Measurements from ENCODE around the gene CDK1. TPM values are rescaled to one million over a fixed set of nuclear protein-coding genes. Genes with fewer than 3 reads are reported as not detected.

The CDK1 gene
- total and polyA plus RNA-seq, 10 of the 15 experiments (the other 5 are each of a cell fraction or from before 2014, with no cell fraction given) = 81.5 to 361 (median 133) TPM

DNA sequence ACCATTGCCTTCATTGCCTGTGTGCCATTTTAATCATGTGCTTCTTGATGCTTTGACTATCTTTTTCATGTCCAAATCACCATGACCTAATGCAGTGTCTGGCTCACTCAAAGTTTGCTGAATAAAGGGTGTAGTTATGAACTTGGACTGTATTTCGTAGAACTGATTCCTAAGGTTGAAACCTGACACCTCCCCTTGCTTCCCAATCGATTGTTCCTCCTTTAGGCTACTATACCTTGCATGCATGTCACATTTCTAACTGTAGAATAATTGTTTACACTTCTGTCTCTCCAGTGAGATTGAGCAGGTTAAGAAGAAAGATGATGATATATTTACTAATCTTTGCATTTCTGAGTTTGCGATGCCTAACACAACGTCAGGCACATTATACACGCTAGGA is 41.0 kb upstream of the CDK1 start:
- DNase-seq (ENCODE audit: low read depth, low spot score) (no peak), ATAC-seq (no peak), FAIRE-seq (no peak)
- H3K4me1 ChIP-seq (ENCODE audit: control insufficient read depth, insufficient read depth, low read length) = no peaks in the 10 kb centered on the region
- in situ Hi-C loops (cut with MboI) (no loop called here), intact Hi-C loops (cut with micrococcal nuclease; ENCODE audit: unreplicated experiment) (no loop called here)
- H3K4me2 ChIP-seq (ENCODE audit: control insufficient read depth, insufficient read depth) = no peak overlapping the region
- no peaks in the 10 kb centered on the region for H3K36me3 ChIP-seq (ENCODE audit: control insufficient read depth in 2 of 2, insufficient read depth in 2 of 2, low read length in 1 of 2)
- 19% methylated on average over 5 of the region's 5 CpGs for WGBS (ENCODE audit: insufficient coverage, insufficient replicate concordance, low lambda C conversion rate, missing lambda C conversion rate)
- no peak overlapping the region for H2AFZ ChIP-seq (ENCODE audit: control insufficient read depth, low read depth, low read length)
- H3K9ac ChIP-seq (ENCODE audit: control insufficient read depth, insufficient read depth, low read length) = no peak overlapping the region
- H4K20me1 ChIP-seq (ENCODE audit: control insufficient read depth, insufficient read depth) = no peaks in the 10 kb centered on the region
- ChIA-PET POLR2A (no interaction called here), SMC1A (ENCODE audit: uncharacterized antibody, unreplicated experiment) (no interaction called here), RAD21 (ENCODE audit: unreplicated experiment) (no interaction called here), CTCF (no interaction called here)
- H3K27ac ChIP-seq (ENCODE audit: control insufficient read depth, insufficient read depth) = no peak overlapping the region
- TF ChIP-seq, protein P1, sequence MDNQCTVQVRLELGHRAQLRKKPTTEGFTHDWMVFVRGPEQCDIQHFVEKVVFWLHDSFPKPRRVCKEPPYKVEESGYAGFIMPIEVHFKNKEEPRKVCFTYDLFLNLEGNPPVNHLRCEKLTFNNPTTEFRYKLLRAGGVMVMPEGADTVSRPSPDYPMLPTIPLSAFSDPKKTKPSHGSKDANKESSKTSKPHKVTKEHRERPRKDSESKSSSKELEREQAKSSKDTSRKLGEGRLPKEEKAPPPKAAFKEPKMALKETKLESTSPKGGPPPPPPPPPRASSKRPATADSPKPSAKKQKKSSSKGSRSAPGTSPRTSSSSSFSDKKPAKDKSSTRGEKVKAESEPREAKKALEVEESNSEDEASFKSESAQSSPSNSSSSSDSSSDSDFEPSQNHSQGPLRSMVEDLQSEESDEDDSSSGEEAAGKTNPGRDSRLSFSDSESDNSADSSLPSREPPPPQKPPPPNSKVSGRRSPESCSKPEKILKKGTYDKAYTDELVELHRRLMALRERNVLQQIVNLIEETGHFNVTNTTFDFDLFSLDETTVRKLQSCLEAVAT (IDR thresholded peaks at IDR 0.05) = no peak
- TF ChIP-seq ESRRA (IDR thresholded peaks at IDR 0.05; ENCODE audit: low read length) = no peak
- TF ChIP-seq ZBTB4 (CRISPR knock-in tag; IDR thresholded peaks at IDR 0.05) = no peak
- TF ChIP-seq ZZZ3 (IDR thresholded peaks at IDR 0.05; ENCODE audit: control insufficient read depth, insufficient read length, low read depth) = no peak
- TF ChIP-seq, protein P2, sequence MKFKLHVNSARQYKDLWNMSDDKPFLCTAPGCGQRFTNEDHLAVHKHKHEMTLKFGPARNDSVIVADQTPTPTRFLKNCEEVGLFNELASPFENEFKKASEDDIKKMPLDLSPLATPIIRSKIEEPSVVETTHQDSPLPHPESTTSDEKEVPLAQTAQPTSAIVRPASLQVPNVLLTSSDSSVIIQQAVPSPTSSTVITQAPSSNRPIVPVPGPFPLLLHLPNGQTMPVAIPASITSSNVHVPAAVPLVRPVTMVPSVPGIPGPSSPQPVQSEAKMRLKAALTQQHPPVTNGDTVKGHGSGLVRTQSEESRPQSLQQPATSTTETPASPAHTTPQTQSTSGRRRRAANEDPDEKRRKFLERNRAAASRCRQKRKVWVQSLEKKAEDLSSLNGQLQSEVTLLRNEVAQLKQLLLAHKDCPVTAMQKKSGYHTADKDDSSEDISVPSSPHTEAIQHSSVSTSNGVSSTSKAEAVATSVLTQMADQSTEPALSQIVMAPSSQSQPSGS (IDR thresholded peaks at IDR 0.05; ENCODE audit: low read length) = no peak
- TF ChIP-seq REST (IDR thresholded peaks at IDR 0.05; ENCODE audit: low read depth, low read length) = no peak
- TF ChIP-seq BHLHE40 (IDR thresholded peaks at IDR 0.05; ENCODE audit: borderline replicate concordance in 1 of 2, low read depth in 2 of 2, low read length in 1 of 2) = no peak
- no peak for TF ChIP-seq GABPA (IDR thresholded peaks at IDR 0.05; ENCODE audit: low read depth)
- no peak for TF ChIP-seq LARP7 (IDR thresholded peaks at IDR 0.05)
- TF ChIP-seq ZNF622 (IDR thresholded peaks at IDR 0.05) = no peak
- no peak for TF ChIP-seq PAX5 (IDR thresholded peaks at IDR 0.05; ENCODE audit: borderline replicate concordance, low read depth, low read length)
- TF ChIP-seq ZNF217 (IDR thresholded peaks at IDR 0.05) = no peak
- no peaks in the 10 kb centered on the region; a peak in 3 of 4 replicates for H3K27me3 ChIP-seq (replicated peaks in 1 of 2; ENCODE audit: control insufficient read depth in 2 of 2, insufficient read depth in 2 of 2, low read length in 1 of 2)
- no peak overlapping the region for H3K4me3 ChIP-seq
- no peaks in the 10 kb centered on the region for H3K9me3 ChIP-seq (replicated peaks; ENCODE audit: control insufficient read depth, insufficient read depth, low read length)
- BruUV-seq (replicated peaks) = no TSS peak
- no peaks in the 10 kb centered on the region for H3K79me2 ChIP-seq (ENCODE audit: control insufficient read depth, insufficient read depth, low read length)

All from GM12878 (cell line).